Gastrocnemius medialis (tissue), 4 donors: ENCODE results near the gene SRSF4.

Experiments
- CTCF ChIP-seq, 5 experiments: fragments of 450-650 bp in 3 of 5; fragments of 200-600 bp in 2 of 5; sonication (generic) in 2 of 5; IDR thresholded peaks in 4 of 5; conservative IDR thresholded peaks in 1 of 5; 1 replicate in 4 of 5; 2 replicates in 1 of 5; pipeline ENCODE4 v1.5.1; 2016 to 2019; ENCODE audit warnings: antibody characterized with exemption in 5 of 5, mild to moderate bottlenecking in 3 of 5, moderate library complexity in 3 of 5
- POLR2A ChIP-seq, 2 donors: fragments of 450-650 bp; IDR thresholded peaks; one replicate each; pipeline ENCODE4 v1.6.1; 2017; ENCODE audit warnings: antibody characterized with exemption in 2 of 2, mild to moderate bottlenecking in 2 of 2, moderate library complexity in 2 of 2

GRCh38 chr1:29120947-29121485 is 60.7 kb downstream of the SRSF4 start:
- TF ChIP-seq CTCF (IDR thresholded peaks at IDR 0.05 in 4 of 5, conservative IDR thresholded peaks at IDR 0.05 in 1 of 5) (peak in 3 of 5 experiments; percentile 31 to 44 (median 38)), POLR2A (IDR thresholded peaks at IDR 0.05) (no peak)
